Vagina (tissue), 2 donors: ENCODE measurements around the gene ZNF70. TPM values are rescaled to one million over a fixed set of nuclear protein-coding genes. Genes with fewer than 3 reads are reported as not detected.

Experiments used
- DNase-seq, 2 donors: peaks; one replicate each; pipeline ENCODE4 v3.0.0-alpha.2; 2017; ENCODE audit errors: extremely low spot score in 2 of 2
- H3K27ac ChIP-seq: fragments of 200-600 bp; sonication (generic); one replicate; pipeline ENCODE4 v1.5.1; 2019
- H3K27me3 ChIP-seq: fragments of 200-600 bp; sonication (generic); one replicate; pipeline ENCODE4 v1.5.1; 2019
- H3K36me3 ChIP-seq, 2 donors: fragments of 200-600 bp; sonication (generic); one replicate each; pipeline ENCODE4 v1.5.1; 2017 to 2019
- H3K4me1 ChIP-seq: fragments of 200-600 bp; sonication (generic); one replicate; pipeline ENCODE4 v1.5.1; 2019
- H3K4me3 ChIP-seq, 2 donors: fragments of 200-600 bp; sonication (generic); 1 replicate in 1 of 2; 2 replicates in 1 of 2; pipeline ENCODE4 v1.5.1; 2016 to 2019
- H3K9me3 ChIP-seq: fragments of 200-600 bp; sonication (generic); one replicate; pipeline ENCODE4 v1.5.1; 2019
- CTCF ChIP-seq, 3 experiments: fragments of 450-650 bp in 2 of 3; fragments of 200-600 bp in 1 of 3; sonication (generic) in 1 of 3; IDR thresholded peaks; one replicate each; pipeline ENCODE4 v1.5.1; 2017 to 2019; ENCODE audit warnings: antibody characterized with exemption in 3 of 3, mild to moderate bottlenecking in 2 of 3, moderate library complexity in 2 of 3
- POLR2A ChIP-seq, 2 donors: fragments of 450-650 bp; IDR thresholded peaks; one replicate each; pipeline ENCODE4 v1.6.1; 2017; ENCODE audit warnings: antibody characterized with exemption in 2 of 2, mild to moderate bottlenecking in 2 of 2, moderate library complexity in 2 of 2
- POLR2AphosphoS5 ChIP-seq, 2 donors: sonication (generic); formaldehyde crosslinking; IDR thresholded peaks; one replicate each; pipeline ENCODE4 v1.9.0; 2017; ENCODE audit warnings: antibody characterized with exemption in 2 of 2, mild to moderate bottlenecking in 2 of 2, low read depth in 1 of 2; ENCODE audit not compliant: insufficient read depth in 1 of 2
- intact Hi-C: fragments of 100-400 bp; cut with DNase I; formaldehyde crosslinking; loops from one replicate; pipeline ENCODE4 v1.15.1; 2023
- total RNA-seq: library from RNA; depleted of rRNA; stranded (reverse); fragments of >200 nt; gene quantifications from one replicate; pipeline ENCODE4 v1.2.3, GENCODE V29; 2016

ZNF70 gene
- total RNA-seq, 1 donor from 2014 or later: 4.9 TPM

- Histone ChIP-seq H3K9me3 (no peaks in the 10 kb centered on the region), H3K36me3 (no peaks in the 10 kb centered on the region), H3K4me3 (no peak overlapping the region), H3K4me1 (peaks cover 44% of the 10 kb centered on the region), H3K27ac (peak overlapping the region; percentile 32), H3K27me3 (no peaks in the 10 kb centered on the region)
- TF ChIP-seq CTCF (IDR thresholded peaks at IDR 0.05): no peak
- no peak for TF ChIP-seq POLR2AphosphoS5 (IDR thresholded peaks at IDR 0.05; ENCODE audit: insufficient read depth in 1 of 2, low read depth in 1 of 2)
- TF ChIP-seq POLR2A (IDR thresholded peaks at IDR 0.05): no peak
- no peak for DNase-seq
- intact Hi-C loops: loop anchor here (5.0 kb wide), 1 partner anchor 62 kb away; the partner anchor contains the start of gene DERL3
Observed at GRCh38 chr22:23774922-23775436, 24.1 kb upstream of the ZNF70 start.

DNA sequence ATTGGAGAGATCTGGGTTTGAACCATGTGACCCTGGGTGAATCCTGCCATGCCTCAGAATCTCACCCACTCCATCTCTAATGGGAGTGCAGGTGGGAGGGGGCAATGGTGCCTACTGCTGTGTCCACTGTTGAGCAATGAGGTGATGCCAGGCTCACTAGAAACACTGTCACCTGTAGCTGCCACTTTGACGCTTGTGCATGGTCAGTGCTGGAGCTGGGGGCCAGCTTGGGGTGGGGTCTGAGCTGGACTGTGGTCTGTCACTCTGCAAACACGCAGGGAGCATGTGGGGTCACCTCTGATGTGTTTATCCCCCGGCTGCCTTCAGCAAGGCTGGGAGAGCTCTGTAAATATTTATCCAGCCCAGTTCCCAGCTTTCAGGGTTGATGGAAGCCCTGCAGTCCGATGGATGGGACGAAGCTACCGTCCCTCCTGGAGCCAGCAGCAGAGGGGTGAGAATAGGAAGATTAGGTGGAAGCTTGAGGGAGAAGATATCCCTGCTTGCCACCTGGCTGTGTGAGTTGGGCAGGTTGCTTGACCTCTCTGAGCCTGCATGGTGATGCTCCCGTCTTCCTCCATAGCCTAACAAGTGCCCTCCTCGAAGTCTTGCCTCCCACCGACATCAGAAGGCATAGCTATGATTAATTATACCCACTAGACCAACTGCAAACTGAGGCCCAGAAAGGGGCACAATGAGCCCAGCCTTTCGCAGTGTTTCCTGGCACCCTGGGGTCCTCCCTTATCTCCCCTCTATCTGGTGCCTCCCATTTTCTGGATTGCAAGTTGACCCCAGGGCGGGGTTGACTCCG, 23.4 kb upstream of the ZNF70 start:
- Histone ChIP-seq H3K27me3 (no peaks in the 10 kb centered on the region), H3K4me3 (no peak overlapping the region), H3K36me3 (no peaks in the 10 kb centered on the region), H3K27ac (peak overlapping the region; percentile 32), H3K4me1 (peaks cover 44% of the 10 kb centered on the region), H3K9me3 (no peaks in the 10 kb centered on the region)
- intact Hi-C loops: loop anchor here (5.0 kb wide), 1 partner anchor 63 kb away; the partner anchor contains the start of gene DERL3
- TF ChIP-seq POLR2AphosphoS5 (IDR thresholded peaks at IDR 0.05; ENCODE audit: insufficient read depth in 1 of 2, low read depth in 1 of 2) (no peak), CTCF (IDR thresholded peaks at IDR 0.05) (no peak), POLR2A (IDR thresholded peaks at IDR 0.05) (no peak)
- no peak for DNase-seq

DNA sequence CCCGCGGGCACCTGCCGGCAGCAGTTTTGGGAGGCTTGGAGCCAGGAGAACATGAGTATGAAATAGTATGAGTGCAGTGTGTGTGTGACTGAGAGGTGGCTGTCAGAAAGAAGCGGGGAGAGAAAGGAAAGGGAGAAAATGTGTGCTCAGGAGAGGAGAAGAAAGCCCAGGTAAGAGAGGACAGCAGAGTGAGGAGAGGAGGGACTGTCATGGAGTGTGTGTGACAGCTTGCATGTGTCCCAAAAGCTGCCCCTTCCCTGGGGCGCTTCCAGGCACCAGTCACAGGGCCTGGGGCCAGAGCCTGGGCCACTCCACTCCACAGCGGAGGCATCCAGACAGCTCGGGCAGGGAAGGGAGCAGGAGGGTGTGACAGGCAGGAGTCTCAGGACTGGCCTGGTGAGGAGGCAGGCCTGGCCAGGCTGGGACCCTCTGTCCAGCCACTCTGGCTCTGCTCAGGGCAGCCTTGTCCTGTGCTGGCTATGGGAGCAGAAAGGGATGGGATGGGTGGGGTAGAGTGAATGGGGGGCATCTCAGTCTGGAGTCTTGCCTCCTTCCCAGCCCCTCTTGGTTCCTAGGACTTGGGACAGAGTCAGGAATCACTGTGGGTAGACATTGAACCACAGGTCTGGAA, 22.7 kb upstream of the ZNF70 start:
- intact Hi-C loops: loop anchor here (5.0 kb wide), 1 partner anchor 64 kb away; the partner anchor contains the start of gene DERL3
- Histone ChIP-seq H3K4me3 (peak overlapping the region; percentile 45 to 57), H3K27ac (peak overlapping the region; percentile 40), H3K36me3 (no peaks in the 10 kb centered on the region), H3K27me3 (no peaks in the 10 kb centered on the region), H3K4me1 (peaks cover 48% of the 10 kb centered on the region), H3K9me3 (no peaks in the 10 kb centered on the region)
- no peak for DNase-seq
- TF ChIP-seq POLR2A (IDR thresholded peaks at IDR 0.05): no peak
- TF ChIP-seq POLR2AphosphoS5 (IDR thresholded peaks at IDR 0.05; ENCODE audit: insufficient read depth in 1 of 2, low read depth in 1 of 2): no peak
- no peak for TF ChIP-seq CTCF (IDR thresholded peaks at IDR 0.05)

DNA sequence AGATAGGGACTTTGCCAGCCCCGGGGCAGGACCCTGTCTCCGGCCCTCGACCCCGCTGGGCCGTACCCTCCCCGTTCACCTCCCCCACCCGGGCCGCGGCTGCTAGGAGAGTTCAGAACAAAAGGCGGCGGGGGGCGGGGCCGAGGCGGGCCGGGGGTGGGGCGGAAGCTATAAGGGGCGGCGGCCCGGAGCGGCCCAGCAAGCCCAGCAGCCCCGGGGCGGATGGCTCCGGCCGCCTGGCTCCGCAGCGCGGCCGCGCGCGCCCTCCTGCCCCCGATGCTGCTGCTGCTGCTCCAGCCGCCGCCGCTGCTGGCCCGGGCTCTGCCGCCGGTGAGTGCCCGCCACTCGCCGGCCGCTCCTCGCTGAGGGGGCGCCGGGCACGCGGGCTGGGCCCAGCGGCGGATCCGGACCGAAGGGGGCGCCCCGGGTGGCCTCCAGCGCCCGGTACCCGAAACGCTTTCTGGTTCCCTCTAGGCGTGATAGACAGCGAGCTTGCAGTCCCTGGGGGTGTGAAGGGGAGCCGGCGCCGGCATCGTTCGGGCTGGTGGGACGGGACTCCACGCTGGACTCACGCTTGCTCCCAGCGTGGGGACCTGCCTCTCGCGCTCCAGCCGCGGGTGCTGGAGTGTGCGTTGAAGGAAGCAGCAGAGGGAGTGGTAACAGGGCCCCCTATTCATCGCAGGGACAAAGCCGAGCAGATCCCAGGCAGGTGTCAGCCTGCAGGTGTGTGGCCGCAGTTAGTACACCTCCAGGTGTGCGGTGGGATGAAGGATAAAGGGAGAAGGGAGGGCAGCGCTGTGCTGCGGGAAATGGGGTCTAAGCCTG, 21.9 kb upstream of the ZNF70 start, which contains the start of gene MMP11:
TSS of gene MMP11 (plus strand) at position 201 of the 825 bp plus-strand sequence. CDS start at position 223, 22 bp downstream.
- TF ChIP-seq POLR2AphosphoS5 (IDR thresholded peaks at IDR 0.05; ENCODE audit: insufficient read depth in 1 of 2, low read depth in 1 of 2): no peak
- no peak for TF ChIP-seq CTCF (IDR thresholded peaks at IDR 0.05)
- peak in 1 of 2 donors; percentile 9 for TF ChIP-seq POLR2A (IDR thresholded peaks at IDR 0.05)
- peak within 1 kb of the TSS; percentile 45 to 57 for H3K4me3 ChIP-seq
- H3K27me3 ChIP-seq: no peaks in the 10 kb centered on the region
- H3K27ac ChIP-seq: peak within 1 kb of the TSS; percentile 40
- no peaks in the 10 kb centered on the region for H3K36me3 ChIP-seq
- intact Hi-C loops: loop anchor here (5.0 kb wide), 1 partner anchor 64 kb away; the partner anchor contains the start of gene DERL3
- H3K4me1 ChIP-seq: peaks cover 55% of the 10 kb centered on the region
- DNase-seq: no peak
- no peaks in the 10 kb centered on the region for H3K9me3 ChIP-seq
